GM12878 (cell line): ENCODE results near the gene LMAN1L. TPM values are rescaled to one million over a fixed set of nuclear protein-coding genes. Genes with fewer than 3 reads are reported as not detected.

ENCODE experiments used
- ATAC-seq: fragments of 200-7000 bp; cut with Tn5 transposase; 3 replicates; pipeline ENCODE4 v1.9.1; 2020; ENCODE audit warnings: mild to moderate bottlenecking, moderate library complexity
- BruUV-seq: library from RNA; stranded (reverse); fragments of 400-500 nt; replicated peaks from 2 replicates; lab custom pipeline; 2021; lab: Mats Ljungman, UMichigan
- CTCF ChIA-PET: fragments of 300-600 bp; sonication (Branson Sonifier 250); formaldehyde crosslinking; extraction: SDS; loops from one replicate; lab custom pipeline; 2021; ENCODE audit warnings: inconsistent platforms; lab: Yijun Ruan, JAX
- POLR2A ChIA-PET: fragments of 350-600 bp; formaldehyde crosslinking; extraction: SDS; loops from one replicate; lab custom pipeline; 2021; ENCODE audit warnings: inconsistent platforms; lab: Charles Lee
- RAD21 ChIA-PET: fragments of 300-600 bp; sonication (Branson Sonifier 250); formaldehyde crosslinking; loops from one replicate; lab custom pipeline; 2023; ENCODE audit warnings: antibody characterized with exemption; ENCODE audit not compliant: unreplicated experiment; lab: Charles Lee
- SMC1A ChIA-PET: fragments of 300-600 bp; sonication (Branson Sonifier 250); formaldehyde crosslinking; loops from one replicate; lab custom pipeline; 2023; ENCODE audit not compliant: unreplicated experiment, uncharacterized antibody; lab: Charles Lee
- DNase-seq: peaks from one replicate; pipeline ENCODE4 v3.0.0-alpha.2; 2011; ENCODE audit warnings: low read depth, low spot score
- FAIRE-seq: peaks from 3 replicates; lab custom pipeline; 2011; peaks lifted over from hg19 to GRCh38; lab: Jason Lieb, UNC
- H2AFZ ChIP-seq: 2 replicates; pipeline ENCODE4 v1.6.0; 2011; ENCODE audit warnings: low read depth, low read length, control low read depth; ENCODE audit not compliant: control insufficient read depth
- H3K27ac ChIP-seq: 2 replicates; pipeline ENCODE4 v1.5.1; 2011; ENCODE audit warnings: control low read depth; ENCODE audit not compliant: control insufficient read depth, insufficient read depth
- H3K27me3 ChIP-seq, 2 experiments: replicated peaks in 1 of 2; 2 replicates each; pipeline versions ENCODE4 v1.6.0 to v1.6.1; 2011; ENCODE audit warnings: low read length in 1 of 2; ENCODE audit not compliant: control insufficient read depth in 2 of 2, insufficient read depth in 2 of 2
- H3K36me3 ChIP-seq, 2 experiments: 2 replicates each; pipeline ENCODE4 v1.5.1; 2011; ENCODE audit warnings: low read length in 1 of 2; ENCODE audit not compliant: control insufficient read depth in 2 of 2, insufficient read depth in 2 of 2
- H3K4me1 ChIP-seq: 2 replicates; pipeline ENCODE4 v1.6.1; 2011; ENCODE audit warnings: mild to moderate bottlenecking, low read length, moderate library complexity, mixed read lengths; ENCODE audit not compliant: control insufficient read depth, insufficient read depth
- H3K4me2 ChIP-seq: 2 replicates; pipeline ENCODE4 v1.6.0; 2011; ENCODE audit warnings: control low read depth; ENCODE audit not compliant: control insufficient read depth, insufficient read depth
- H3K4me3 ChIP-seq: fragments of 200-600 bp; sonication (generic); 2 replicates; pipeline ENCODE4 v1.5.1; 2016
- H3K79me2 ChIP-seq: 2 replicates; pipeline ENCODE4 v1.6.0; 2011; ENCODE audit warnings: low read length; ENCODE audit not compliant: control insufficient read depth, insufficient read depth
- H3K9ac ChIP-seq: 2 replicates; pipeline ENCODE4 v1.8.0; 2011; ENCODE audit warnings: low read length, control low read depth, mixed read lengths; ENCODE audit not compliant: control insufficient read depth, insufficient read depth
- H3K9me3 ChIP-seq: replicated peaks from 3 replicates; pipeline ENCODE4 v1.5.1; 2011; ENCODE audit warnings: mild to moderate bottlenecking, low read length; ENCODE audit not compliant: control insufficient read depth, insufficient read depth
- H4K20me1 ChIP-seq: 2 replicates; pipeline ENCODE4 v1.6.0; 2011; ENCODE audit not compliant: control insufficient read depth, insufficient read depth
- CBX3 ChIP-seq: fragments of 200-600 bp; sonication (generic); IDR thresholded peaks from 2 replicates; pipeline ENCODE4 v1.6.1; 2016; ENCODE audit warnings: low read depth, borderline replicate concordance
- PAX5 ChIP-seq: IDR thresholded peaks from 2 replicates; pipeline ENCODE4 v1.6.1; 2011; ENCODE audit warnings: low read depth, low read length, borderline replicate concordance
- SMC3 ChIP-seq: IDR thresholded peaks from 2 replicates; pipeline ENCODE4 v1.6.1; 2011; ENCODE audit warnings: low read length, improper control_type of control experiment, borderline replicate concordance
- ZNF217 ChIP-seq: fragments of 450-650 bp; IDR thresholded peaks from 2 replicates; pipeline ENCODE4 v1.6.1; 2017; ENCODE audit warnings: antibody characterized with exemption, mild to moderate bottlenecking
- ZNF24 ChIP-seq: fragments of 450-650 bp; IDR thresholded peaks from 2 replicates; pipeline ENCODE4 v1.6.1; 2017; ENCODE audit warnings: antibody characterized with exemption, mild to moderate bottlenecking
- ZNF687 ChIP-seq: fragments of 450-650 bp; IDR thresholded peaks from 2 replicates; pipeline ENCODE4 v1.6.1; 2017; ENCODE audit warnings: mild to moderate bottlenecking, moderate library complexity
- WGBS: methylation state at CpG from one replicate; pipeline ENCODE4 v1.1.6; 2016; ENCODE audit warnings: low lambda C conversion rate; ENCODE audit not compliant: insufficient replicate concordance, insufficient coverage; ENCODE audit errors: missing lambda C conversion rate; 5-methylcytosine and 5-hydroxymethylcytosine counted together
- in situ Hi-C: fragments of 300-500 bp; cut with MboI; formaldehyde crosslinking; loops from 9 replicates; pipeline ENCODE4 v1.14.3; 2018; ENCODE audit warnings: mixed read lengths
- intact Hi-C: fragments of 100-400 bp; cut with micrococcal nuclease; formaldehyde crosslinking; loops from one replicate; pipeline ENCODE4 v1.14.2; 2022; ENCODE audit not compliant: unreplicated experiment
- polyA plus RNA-seq, 11 experiments: library from polyadenylated mRNA; depleted of rRNA in 4 of 11; unstranded in 6 of 11; stranded (reverse) in 5 of 11; fragments of >200 nt; fragmentation: Nextera tagmentation in 4 of 11; fragmentation: Illumina TruSeq in 1 of 11; extraction: Ambion mirVana in 4 of 11; extraction: Trizol in 1 of 11; gene quantifications; 1 replicate in 1 of 11; 2 replicates in 10 of 11; pipeline versions ENCODE4 v1.2.1 to v1.2.3, GENCODE V29; 2011 to 2016; ENCODE audit warnings: inconsistent platforms in 2 of 11, missing spikeins in 2 of 11, low read depth in 1 of 11
- total RNA-seq, 4 experiments: library from RNA; depleted of rRNA in 3 of 4; stranded (reverse); fragments of >200 nt in 3 of 4; fragmentation: Illumina TruSeq in 1 of 4; extraction: Trizol in 1 of 4; gene quantifications; 2 replicates each; pipeline versions ENCODE4 v1.2.1 to v1.2.3, GENCODE V29; 2013 to 2021
- TF ChIP-seq, protein P1 (sequence below): fragments of 450-650 bp; IDR thresholded peaks from 2 replicates; pipeline ENCODE4 v1.6.1; 2017; ENCODE audit warnings: antibody characterized with exemption, mild to moderate bottlenecking, moderate library complexity

LMAN1L gene
- total and polyA plus RNA-seq, 10 of the 15 experiments (the other 5 are each of a cell fraction or from before 2014, with no cell fraction given), result not detected

- intact Hi-C loops, result loop anchor here (5.0 kb wide), 1 partner anchor 39 kb away; the partner anchor contains the start of gene ULK3
- H3K79me2 ChIP-seq, result peaks cover 13% of the 10 kb centered on the region
- DNase-seq, result no peak
- no peak for ATAC-seq
- FAIRE-seq, result no peak
- CTCF ChIA-PET, result interaction anchor here (2.4 to 25.9 kb wide), 2 partner anchors 27 to 32 kb away, joined by 15 to 1288 read pairs; partner anchors contain the start of gene CSK
- no peak overlapping the region for H3K27ac ChIP-seq
- H4K20me1 ChIP-seq, result peaks cover 2% of the 10 kb centered on the region; the same call in 1 of the 2 replicates
- SMC1A ChIA-PET, result interaction anchor here (1.1 to 1.4 kb wide), 2 partner anchors 11 to 32 kb away, joined by 3 read pairs; no protein-coding TSS in a partner anchor
- H3K4me3 ChIP-seq, result no peak overlapping the region
- H3K36me3 ChIP-seq, result peaks cover 42 to 54% of the 10 kb centered on the region in 2 experiments
- POLR2A ChIA-PET, result interaction anchor here (0.6 kb wide), 1 partner anchor 29 kb away, joined by 4 read pairs; no protein-coding TSS in a partner anchor
- BruUV-seq, result no TSS peak
- 93% methylated on average over 28 of the region's 31 CpGs for WGBS
- RAD21 ChIA-PET, result interaction anchor here (1.0 to 3.9 kb wide), 3 partner anchors 9 to 79 kb away, joined by 3 to 28 read pairs (median 3); no protein-coding TSS in a partner anchor
- H3K4me1 ChIP-seq, result peaks cover 26% of the 10 kb centered on the region
- TF ChIP-seq ZNF24 (no peak), SMC3 (no peak), ZNF687 (no peak), CBX3 (no peak), PAX5 (no peak), ZNF217 (no peak)
- TF ChIP-seq, protein P1, sequence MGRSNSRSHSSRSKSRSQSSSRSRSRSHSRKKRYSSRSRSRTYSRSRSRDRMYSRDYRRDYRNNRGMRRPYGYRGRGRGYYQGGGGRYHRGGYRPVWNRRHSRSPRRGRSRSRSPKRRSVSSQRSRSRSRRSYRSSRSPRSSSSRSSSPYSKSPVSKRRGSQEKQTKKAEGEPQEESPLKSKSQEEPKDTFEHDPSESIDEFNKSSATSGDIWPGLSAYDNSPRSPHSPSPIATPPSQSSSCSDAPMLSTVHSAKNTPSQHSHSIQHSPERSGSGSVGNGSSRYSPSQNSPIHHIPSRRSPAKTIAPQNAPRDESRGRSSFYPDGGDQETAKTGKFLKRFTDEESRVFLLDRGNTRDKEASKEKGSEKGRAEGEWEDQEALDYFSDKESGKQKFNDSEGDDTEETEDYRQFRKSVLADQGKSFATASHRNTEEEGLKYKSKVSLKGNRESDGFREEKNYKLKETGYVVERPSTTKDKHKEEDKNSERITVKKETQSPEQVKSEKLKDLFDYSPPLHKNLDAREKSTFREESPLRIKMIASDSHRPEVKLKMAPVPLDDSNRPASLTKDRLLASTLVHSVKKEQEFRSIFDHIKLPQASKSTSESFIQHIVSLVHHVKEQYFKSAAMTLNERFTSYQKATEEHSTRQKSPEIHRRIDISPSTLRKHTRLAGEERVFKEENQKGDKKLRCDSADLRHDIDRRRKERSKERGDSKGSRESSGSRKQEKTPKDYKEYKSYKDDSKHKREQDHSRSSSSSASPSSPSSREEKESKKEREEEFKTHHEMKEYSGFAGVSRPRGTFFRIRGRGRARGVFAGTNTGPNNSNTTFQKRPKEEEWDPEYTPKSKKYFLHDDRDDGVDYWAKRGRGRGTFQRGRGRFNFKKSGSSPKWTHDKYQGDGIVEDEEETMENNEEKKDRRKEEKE, result no peak
- TF ChIP-seq, all 136 proteins: peak for 0
- H3K4me2 ChIP-seq, result no peak overlapping the region
- no peak overlapping the region for H2AFZ ChIP-seq
- H3K27me3 ChIP-seq, result no peaks in the 10 kb centered on the region
- H3K9me3 ChIP-seq, result no peaks in the 10 kb centered on the region
- H3K9ac ChIP-seq, result no peak overlapping the region
- in situ Hi-C loops, result no loop called here
These were observed 9.7 kb upstream of the LMAN1L start for GRCh38 chr15:74802862-74803447.
